Suppressor macrophage treated with lipopolysaccharide for 1 hour (primary cell): Measurements from ENCODE around the gene HIF3A.
"Not testable (repeated sequence)": the region's sequence is repeated elsewhere in the genome, so short reads cannot be mapped to it uniquely, and the experiment has no call there.

Experiments
- DNase-seq, 3 donors: peaks; one replicate each; pipeline ENCODE4 v3.0.0-alpha.2; 2020 to 2022

HIF3A gene

DNA sequence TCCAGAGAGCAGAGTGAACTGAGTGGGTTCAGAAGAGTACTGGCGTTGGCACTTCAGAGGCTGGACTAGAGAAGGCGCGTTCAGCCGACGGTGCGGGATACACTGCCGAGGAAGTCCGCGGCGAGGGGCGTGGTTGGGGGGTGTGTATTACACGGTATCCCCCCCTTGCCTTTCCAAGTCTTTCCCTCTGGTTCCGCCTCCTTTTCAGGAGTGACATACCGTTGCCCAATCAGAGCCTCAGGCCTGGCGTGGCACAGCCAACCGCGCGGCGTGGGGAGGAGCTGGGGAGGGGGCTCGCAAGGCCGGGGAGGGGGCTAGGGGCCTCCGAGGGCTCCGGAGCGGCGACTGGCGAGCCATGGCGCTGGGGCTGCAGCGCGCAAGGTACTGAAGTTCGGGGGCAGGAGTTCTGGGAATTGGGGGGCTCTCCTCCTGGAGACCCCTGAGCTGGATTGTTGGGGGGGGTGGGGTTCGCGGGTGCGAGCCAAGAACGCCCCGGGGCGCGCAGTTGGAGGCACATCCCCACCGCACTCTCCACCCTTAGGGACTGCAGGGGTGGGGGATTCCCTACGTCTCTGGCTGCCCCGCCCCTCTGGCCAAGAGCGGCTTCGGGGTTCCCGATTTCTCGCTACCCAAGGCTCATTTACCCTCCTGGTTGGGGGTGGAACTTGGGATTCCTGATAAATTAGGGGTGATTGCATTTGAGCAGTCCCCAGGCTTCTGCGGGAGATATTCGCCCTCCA lies at the start of gene HIF3A:
TSS of gene HIF3A (plus strand) at position 321 of the 740 bp plus-strand sequence. CDS start at position 356, 35 bp downstream.
- DNase-seq = peak; percentile 44 to 69 (median 51)

DNA sequence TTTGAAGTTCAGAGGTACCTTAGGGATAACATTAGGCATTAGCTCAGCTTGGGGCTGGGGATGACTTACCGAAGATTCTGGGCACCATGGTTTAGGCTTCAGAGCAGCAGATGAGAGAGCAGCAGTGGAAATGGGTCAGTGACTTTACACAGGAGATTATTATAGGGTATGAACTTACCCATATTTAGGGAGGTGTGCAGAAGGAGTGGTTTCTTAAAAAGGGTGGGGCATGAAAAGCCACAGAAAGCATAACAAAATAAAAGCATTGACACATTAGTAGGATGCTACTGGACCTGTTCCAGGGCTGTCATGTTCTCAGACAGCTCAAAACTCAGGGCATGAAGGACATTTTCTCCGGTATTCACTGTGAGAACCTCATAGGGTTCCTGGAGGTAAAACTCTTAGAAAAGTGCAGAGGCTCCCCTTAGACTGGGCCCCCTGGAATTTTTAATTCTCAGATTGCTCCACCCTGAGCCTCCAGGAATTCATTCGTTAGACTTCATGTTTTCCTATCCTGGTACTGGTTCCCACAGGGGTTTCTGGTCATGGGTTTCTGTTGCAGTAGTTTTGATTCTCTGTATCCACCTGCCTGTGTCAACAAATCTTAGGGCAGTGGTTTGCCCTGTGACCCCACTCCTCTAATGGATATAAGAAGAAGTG lies 46.6 kb upstream of the HIF3A start:
- DNase-seq = no peak

DNA sequence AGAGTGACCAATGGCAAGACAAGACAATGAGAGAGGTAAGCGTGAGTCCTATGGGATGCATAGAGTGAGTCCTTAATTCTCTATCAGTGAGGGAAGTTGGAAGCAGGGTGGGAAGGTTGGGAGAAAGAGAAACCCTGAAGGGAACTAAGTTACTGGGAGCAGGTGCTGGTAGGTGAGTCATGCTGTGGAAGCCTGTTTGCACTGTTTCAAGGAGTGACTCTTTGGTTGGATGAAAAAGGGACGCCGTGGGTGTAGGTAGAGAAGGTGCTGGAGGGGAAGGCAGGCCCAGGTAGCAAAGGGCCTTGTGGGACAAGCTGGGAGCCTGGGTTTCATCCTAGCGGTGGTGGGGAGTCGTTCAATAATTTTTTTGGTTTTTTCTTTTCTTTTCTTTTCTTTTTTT lies 45.4 kb upstream of the HIF3A start:
- DNase-seq = no peak

DNA sequence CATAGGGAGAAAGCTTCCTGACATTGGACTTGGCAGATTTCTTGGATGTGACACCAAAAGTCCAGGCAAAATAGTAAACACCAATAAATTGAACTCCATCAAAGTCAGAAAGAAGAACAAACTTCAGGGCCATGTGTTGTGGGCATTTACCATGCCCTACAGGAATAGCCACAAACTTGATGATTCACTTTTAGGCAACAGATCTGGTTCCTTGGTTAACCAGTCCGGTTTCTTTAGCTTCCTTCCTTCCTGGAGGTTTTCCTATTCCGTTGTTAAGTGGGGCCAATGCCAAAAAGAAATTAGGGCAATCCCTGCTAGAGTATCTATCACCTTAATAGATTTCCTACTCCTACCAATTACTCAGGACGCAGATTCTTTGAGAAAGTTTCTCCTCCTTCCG lies 42.1 kb upstream of the HIF3A start:
- DNase-seq = peak in 1 of 3 donors; percentile 7

DNA sequence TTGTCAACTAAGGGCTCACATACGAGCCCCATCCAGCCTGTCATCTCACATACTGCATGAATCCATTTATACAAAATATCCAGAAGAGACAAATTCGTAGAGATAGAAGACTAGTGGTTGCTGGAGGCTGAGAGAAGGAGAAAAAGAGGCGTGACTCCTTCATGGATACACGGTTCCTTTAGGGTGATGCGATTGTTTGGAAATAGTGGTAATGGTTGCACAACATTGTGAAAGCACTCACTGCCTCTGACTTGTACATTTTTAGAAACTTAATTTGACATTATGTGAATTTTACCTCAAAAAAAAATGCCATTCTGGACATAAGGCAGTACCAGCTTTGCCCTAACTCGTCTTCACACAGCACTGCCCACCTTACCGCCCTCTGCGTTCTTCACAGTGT lies 40.0 kb upstream of the HIF3A start:
- peak; percentile 7 to 63 (median 29) for DNase-seq

DNA sequence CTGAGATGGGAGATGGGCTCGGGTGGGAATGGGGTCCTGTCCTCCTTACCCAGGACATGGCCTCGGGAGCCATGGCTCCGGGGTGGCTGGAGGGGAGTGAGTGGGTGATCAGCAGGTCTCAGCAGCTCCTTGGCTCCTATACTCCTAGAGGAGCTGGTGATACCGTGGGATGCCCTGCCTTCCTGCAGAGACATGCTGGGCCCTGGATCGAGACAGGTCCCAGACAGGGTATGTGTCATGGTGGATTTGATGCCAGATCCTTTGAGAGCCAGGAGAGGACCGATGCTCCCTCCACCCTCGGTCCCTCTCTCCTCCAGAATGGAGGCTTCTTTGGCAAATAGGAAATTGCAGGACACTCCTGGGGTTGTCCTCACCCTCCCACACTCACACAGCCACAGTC lies 35.3 kb upstream of the HIF3A start:
- not testable (repeated sequence) for DNase-seq

DNA sequence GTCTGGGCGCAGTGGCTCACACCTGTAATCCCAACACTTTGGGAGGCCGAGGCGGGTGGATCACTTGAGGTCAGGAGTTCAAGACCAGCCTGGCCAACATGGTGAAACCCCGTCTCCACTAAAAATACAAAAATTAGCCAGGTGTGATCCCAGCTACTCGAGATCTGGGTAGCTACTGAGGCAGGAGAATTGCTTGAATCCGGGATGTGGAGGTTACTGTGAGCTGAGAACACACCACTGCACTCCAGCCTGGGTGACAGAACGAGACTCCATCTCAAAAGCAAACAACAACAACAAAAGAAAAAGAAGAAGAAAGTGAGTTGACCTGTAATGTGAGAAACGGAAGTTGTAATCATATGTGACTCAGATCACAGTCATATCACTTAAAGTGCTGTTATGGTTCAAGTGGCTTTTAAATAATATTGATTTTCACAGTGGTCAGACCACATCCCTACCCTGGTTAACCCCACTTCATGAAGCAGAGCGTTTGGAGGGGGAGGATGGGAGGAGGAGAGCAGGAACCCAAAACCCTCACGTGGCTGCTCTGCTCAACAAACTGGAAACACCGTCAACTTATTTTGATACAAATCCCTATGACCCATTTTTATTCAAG lies 34.1 kb upstream of the HIF3A start:
- DNase-seq = peak; percentile 13 to 55 (median 43)

DNA sequence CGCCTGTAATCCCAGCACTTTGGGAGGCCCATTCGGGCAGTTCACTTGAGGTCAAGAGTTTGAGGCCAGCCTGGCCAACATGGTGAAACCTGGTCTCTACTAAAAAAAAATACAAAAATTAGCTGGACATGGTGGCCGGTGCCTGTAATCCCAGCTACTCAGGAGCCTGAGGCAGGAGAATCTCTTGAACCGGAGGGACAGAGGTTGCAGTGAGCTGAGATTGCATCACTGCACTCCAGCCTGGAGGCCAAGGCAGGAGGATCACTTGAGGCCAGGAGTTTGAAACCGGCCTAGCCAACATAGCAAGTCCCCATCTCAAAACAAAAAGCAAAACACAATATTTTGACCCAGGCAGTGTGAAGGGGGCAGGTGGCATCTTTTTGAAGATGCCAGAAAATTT lies 32.0 kb upstream of the HIF3A start:
- DNase-seq = not testable (repeated sequence)

DNA sequence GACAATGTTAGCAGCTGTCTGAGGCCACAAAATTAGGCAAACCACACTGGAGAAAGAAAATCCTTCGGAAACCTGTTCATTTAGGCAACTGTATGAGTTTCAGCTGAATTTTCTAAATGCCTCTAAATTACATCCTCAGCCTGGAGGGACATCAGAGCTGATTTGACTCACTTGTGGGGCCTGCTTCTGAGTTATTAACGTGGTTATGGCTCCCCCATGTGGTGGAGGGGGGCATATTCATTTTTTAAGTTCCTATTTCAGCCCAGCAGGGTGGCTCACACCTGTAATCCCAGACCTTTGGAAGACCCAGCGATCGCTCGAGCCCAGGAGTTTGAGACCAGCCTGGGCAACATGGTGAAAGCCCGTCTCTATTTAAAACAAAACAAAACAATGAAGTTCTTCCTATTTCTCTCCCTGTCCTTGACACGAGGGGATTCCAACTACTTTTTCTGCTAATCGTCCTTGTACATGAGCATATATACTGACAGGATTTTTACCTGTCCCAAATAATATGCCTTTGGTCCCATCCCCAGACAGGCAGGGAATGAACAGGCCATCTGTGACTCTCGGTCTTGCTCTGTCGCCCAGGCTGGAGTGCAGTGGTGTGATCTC lies 31.5 kb upstream of the HIF3A start:
- peak; percentile 79 to 92 (median 88) for DNase-seq

DNA sequence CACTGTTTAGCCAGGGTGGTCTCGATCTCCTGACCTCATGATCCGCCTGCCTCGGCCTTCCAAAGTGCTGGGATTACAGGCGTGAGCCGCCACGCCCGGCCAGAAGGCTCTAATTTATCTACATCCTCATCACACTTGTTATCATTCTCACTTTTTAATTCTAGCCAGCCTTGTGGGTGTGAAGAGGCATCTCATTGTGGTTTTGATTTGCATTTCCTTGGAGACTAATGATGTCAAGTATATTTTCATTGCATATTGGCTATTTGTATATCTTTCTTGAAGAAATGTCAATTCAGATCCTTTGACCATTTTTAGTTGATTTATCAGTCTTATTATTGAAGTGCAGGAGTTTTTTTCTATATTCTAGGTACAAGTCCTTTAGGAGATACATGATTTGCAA lies 27.7 kb upstream of the HIF3A start:
- DNase-seq = no peak

DNA sequence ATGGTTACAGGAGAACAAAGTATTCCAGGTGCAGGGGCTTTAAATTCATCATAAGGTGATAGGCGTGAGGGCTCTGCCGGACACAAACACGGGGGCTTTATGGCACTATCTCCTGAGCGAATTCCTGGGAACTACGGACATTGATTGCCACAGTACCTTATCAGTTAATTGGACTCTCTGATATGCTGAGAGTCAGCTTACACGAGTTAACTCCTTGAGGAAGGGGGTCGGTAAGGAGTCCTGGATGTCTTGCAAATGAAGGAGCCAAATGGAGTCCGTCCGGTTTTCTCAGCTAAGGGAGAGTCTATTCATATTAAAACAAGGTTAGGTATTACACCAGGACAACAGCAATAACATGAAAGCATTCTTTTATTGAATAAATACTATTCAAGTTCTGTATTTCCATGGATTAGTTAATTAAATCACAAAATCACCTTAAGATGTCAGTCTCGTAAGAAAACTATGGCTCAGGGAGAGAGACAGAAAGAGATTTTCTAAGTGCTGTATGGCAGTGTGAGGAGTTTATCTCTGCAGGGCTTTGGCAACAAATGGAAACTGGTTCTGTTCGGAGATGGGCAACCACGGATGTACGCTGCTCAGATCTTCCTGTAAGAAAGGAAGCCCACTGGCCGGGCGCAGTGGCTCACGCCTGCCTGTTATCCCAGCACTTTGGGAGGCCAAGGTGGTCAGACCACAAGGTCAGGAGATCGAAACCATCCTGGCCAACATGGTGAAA lies 26.2 kb upstream of the HIF3A start:
- no peak for DNase-seq

DNA sequence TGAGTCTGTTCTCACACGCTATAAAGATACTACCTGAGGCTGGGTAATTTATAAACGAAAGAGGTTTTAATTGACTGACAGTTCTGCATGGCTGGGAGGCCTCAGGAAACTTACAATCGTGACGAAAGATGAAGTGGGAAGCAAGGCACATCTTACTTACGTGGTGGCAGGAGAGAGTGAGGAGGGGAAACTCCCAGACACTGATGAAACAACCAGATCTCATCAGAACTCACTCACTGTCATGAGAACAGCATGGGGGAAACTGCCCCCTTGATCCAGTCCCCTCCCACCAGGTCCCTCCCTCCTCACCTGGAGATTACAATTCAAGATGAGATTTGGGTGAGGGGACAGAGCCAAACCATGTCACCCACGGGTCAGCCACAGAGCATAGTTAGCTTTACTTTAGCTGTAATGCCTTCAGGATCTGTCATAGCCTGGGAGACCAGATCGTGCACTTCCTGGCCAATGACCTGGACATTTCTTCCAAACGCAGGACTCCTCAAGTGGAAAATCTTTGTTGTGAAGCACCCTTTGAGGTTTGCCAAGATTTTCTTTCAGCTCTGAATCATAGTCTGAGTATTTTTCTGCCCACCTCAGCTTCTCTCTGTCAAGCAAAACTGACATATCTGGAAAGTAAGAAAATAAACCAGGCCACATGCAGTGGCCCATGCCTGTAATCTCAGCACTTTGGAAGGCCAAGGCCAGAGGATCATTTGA lies 25.2 kb upstream of the HIF3A start:
- peak; percentile 59 to 65 (median 65) for DNase-seq

DNA sequence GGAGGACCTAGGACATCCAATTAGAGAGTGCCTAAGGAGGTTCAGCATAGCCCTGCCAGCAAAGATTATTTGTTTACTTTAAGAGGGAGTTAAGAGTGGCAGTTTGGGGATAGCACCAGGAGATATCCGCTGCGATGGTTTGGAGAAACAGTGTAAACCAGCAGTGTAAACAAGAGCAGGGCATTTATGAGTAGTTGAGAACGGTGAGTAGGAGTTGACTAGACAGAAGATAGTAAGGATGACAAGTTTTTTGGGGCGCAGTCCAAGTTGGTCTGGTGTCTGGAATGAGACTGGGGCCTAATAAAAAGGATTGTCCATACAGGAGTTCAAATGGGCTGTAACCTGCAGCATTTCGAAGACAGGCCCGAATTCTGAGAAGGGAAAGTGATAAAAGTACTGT lies 22.9 kb upstream of the HIF3A start:
- DNase-seq = not testable (repeated sequence)

DNA sequence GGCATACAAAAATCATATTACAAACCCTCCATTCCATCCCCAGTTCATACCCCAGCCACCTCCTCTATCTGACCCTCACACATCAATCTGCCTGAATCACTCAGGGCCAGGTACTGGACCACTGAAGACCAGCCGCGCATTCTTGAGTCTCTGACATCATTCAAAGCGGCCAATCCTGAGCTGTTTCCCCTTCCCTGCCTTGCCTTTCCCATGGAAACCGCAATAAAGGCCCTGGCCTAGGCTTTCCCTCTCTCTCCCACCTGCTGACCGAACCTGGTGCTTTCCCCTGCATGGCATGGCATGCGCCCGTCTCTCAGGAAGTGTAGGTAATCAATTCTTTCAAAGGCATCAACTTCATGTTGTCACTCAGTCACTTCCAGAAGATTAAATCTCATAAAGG lies 17.7 kb upstream of the HIF3A start:
- no peak for DNase-seq

DNA sequence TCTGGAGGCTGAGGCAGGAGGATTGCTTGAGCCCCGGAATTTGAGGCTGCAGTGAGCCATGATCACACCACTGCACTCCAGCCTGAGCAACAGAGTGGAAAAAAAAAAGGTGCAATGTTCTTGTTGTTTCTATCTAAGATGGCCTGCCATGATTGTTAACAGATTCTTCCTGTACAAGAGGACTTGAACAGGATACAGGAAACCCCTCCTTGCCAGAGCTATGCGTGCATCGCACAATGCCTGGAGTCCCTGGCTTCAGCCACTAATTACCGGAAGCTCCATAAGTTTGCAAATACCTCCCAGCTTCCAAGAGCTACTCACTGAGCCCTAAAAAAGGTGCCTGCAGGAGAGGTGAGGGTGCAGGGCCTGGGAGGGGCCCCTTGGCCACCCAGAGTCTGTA lies 13.1 kb upstream of the HIF3A start:
- no peak for DNase-seq

DNA sequence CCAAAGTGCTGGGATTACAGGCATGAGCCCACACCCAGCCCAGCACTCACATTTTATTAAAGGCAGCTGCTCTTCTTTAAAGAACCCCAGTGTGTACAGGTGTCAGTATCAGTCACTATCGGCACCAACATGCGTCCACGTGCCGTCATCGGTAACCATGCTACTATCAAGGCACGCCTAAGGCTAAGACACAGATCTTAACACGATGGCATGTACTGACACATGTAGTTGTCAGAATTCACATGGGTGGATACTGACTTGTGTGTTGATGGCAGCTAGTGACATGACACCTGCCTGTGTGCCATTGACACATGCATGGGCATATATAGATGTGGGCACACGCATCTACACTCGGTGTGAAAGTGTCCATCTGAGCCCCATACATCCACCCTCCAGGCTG lies 12.2 kb upstream of the HIF3A start:
- no peak for DNase-seq

DNA sequence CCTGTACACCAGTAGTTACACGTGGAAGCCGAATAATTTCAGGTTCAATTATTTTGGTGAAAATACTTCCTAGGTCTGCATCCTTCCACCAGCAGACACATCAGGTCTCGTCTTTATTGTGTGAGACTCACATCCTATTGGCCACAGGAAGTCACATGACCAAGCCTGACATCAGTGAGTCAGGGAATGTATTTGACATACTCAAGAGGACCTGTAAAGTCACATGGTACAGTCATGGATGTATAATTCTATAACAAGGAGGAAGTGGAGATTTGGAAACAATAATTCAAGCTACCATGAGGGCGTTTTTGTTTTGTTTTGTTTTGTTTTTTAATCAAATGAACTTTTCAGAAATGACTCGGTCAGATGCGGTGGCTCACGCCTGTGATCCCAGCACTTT lies 9.3 kb upstream of the HIF3A start:
- DNase-seq = peak; percentile 28 to 53 (median 41)

DNA sequence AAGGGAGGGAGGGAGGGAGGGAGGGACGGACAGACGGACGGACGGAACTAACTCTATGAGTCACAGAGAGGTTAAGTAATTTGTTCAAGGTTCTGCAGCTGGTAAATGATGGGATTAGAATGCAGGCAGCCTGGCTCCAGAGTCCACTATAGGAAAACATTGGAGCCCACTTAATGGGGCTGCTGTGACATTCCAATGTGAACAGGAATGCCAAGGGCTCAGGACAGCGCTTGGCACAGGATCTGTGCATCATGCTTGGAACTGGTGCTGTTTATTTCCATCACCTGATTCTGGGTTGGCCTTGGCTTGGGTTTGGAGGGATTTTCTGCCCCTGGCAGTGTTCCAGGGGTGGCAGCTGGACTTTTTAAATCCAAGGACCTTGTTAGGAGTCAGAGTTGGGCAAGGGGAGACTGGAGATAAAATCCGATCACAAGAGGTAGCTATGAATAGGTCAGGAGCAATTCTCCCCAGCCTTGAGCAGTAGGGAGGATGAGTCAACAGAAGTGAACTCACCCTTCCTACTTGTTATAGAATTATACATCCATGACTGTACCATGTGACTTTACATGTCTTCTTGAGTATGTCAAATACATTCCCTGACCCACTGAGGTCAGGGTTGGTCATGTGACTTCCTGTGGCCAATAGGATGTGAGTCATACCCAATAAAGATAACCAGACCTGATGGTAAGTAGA lies 7.8 kb upstream of the HIF3A start:
- peak; percentile 40 to 73 (median 49) for DNase-seq

DNA sequence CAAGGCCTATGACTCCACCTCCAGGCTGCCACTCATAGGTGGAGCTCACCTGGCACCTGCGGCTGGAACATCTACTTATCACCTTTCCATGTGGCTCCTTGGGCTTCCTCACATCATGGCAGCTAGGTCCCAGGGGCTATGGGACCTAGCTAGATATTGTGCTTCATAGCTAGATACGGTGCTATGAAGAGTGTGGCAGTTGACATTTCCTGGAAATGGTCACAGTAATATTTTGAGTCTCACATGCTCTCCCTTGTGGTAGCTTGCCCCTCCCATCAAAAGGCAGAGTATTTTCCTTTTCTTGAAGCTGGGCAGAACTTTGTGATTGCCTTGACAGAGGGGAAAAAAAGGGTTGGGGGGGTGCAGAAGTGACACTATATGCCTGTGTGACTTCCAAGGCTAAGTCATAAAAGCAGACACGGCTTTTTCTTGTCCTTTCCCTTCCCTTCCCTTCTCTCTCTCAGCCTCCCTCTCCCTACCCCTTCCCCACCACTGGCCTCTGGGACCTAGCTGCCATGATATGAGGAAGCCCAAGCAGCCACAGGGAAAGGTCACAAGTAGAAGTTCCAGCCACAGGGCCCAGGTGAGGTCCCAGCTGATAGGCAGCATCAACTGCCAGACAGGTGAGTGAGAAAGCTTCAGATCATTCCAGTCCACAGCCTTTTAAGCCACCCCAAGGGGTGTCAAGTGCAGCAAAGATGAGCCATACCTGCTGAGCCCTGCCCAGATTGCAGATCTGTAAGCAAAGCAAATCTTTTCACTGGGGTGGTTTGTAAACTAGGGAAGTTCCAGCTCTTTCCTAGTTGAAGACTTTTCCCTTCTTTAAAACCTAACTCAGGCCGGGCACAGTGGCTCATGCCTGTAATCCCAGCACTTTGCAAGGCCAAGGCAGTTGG lies 6.9 kb upstream of the HIF3A start:
- no peak for DNase-seq

DNA sequence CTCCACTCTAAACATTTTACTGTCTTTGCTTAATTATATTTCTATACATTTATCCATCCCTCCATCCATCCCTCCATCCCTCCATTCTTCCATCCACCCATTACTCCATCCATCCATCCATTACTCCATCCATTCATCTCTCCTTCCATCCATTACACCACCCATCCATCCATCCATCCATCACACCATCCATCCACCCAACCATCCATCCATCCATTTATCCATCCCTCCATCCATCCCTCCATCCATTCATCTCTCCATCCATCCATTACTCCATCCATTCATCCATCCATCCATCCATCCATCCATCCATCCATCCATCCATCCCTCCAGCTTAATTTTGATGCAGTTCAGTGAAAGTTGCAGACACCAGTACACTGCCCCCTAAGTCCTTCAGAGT lies 5.0 kb upstream of the HIF3A start:
- no peak for DNase-seq

DNA sequence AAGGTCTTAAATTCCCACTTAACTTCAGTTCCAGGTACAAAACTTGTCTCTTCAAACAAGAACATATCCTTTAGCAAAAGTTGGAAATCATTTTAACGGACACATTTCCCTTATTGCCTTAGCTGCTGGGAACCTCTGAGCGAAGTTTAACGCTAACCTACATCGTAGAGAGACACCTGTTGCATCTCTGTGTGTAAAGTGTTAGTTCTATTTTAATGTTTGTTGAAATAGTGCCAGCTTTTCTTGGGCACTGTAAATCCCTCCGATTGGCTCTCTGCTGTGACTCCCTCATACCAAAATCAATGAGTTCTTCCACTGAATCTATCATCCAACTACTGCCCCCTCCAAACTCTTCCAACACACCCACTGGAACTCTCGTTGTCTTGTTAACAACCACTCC lies 2.3 kb upstream of the HIF3A start:
- DNase-seq = no peak
